Endothelial cell of umbilical vein (primary cell): Measurements from ENCODE around the gene DNAJB8. TPM values are rescaled to one million over a fixed set of nuclear protein-coding genes. Genes with fewer than 3 reads are reported as not detected.

Source experiments
- BruUV-seq: library from RNA; stranded (reverse); fragments of 400-500 nt; replicated peaks from 2 replicates; lab custom pipeline; 2021; lab: Mats Ljungman, UMichigan
- CTCF ChIA-PET: fragments of 300-600, 350-600 bp; sonication (Branson Sonifier 250); formaldehyde crosslinking; loops from one replicate; lab custom pipeline; 2021; ENCODE audit warnings: antibody characterized with exemption, inconsistent platforms; lab: Charles Lee
- POLR2A ChIA-PET: fragments of 300-600, 350-600 bp; sonication (Branson Sonifier 250); formaldehyde crosslinking; loops from one replicate; lab custom pipeline; 2021; ENCODE audit warnings: antibody characterized with exemption, inconsistent platforms; lab: Charles Lee
- DNase-seq: peaks from one replicate; pipeline ENCODE4 v3.0.0-alpha.2; 2011; ENCODE audit warnings: low read depth, low spot score
- FAIRE-seq: peaks from 2 replicates; lab custom pipeline; 2011; peaks lifted over from hg19 to GRCh38; lab: Jason Lieb, UNC
- H2AFZ ChIP-seq: 2 replicates; pipeline ENCODE4 v1.6.0; 2012; ENCODE audit warnings: low read depth, low read length, control low read depth, inconsistent platforms
- H3K27ac ChIP-seq: 2 replicates; pipeline ENCODE4 v1.5.1; 2011; ENCODE audit warnings: low read depth, mild to moderate bottlenecking, control low read depth, low read length, moderate library complexity; ENCODE audit not compliant: insufficient read depth
- H3K27me3 ChIP-seq, 2 experiments: 2 replicates each; pipeline versions ENCODE4 v1.6.0 to v1.6.1; 2011; ENCODE audit warnings: low read length in 2 of 2, mixed read lengths in 1 of 2; ENCODE audit not compliant: control insufficient read depth in 2 of 2, insufficient read depth in 2 of 2
- H3K36me3 ChIP-seq, 2 experiments: 2 replicates in 1 of 2; 3 replicates in 1 of 2; pipeline ENCODE4 v1.5.1; 2011; ENCODE audit warnings: low read length in 2 of 2, mild to moderate bottlenecking in 1 of 2, moderate library complexity in 1 of 2; ENCODE audit not compliant: control insufficient read depth in 2 of 2, insufficient read depth in 2 of 2; ENCODE audit errors: extremely low read depth in 1 of 2
- H3K4me1 ChIP-seq: 3 replicates; pipeline ENCODE4 v1.5.1; 2011; ENCODE audit warnings: mild to moderate bottlenecking, low read length; ENCODE audit not compliant: control insufficient read depth, insufficient read depth; ENCODE audit errors: extremely low read depth
- H3K4me2 ChIP-seq: 2 replicates; pipeline ENCODE4 v1.6.1; 2011; ENCODE audit warnings: low read length, control low read depth, mixed read lengths; ENCODE audit not compliant: insufficient read depth
- H3K4me3 ChIP-seq, 3 experiments: fragments of 200-600 bp in 1 of 3; sonication (generic), shearing (Covaris generic) in 1 of 3; replicated peaks in 1 of 3; 2 replicates each; pipeline ENCODE4 v1.5.1; 2011 to 2016; ENCODE audit warnings: control low read depth in 3 of 3, low read length in 3 of 3, mild to moderate bottlenecking in 2 of 3, inconsistent platforms in 1 of 3, low read depth in 1 of 3, moderate library complexity in 1 of 3; ENCODE audit not compliant: insufficient read depth in 1 of 3
- H3K79me2 ChIP-seq: 2 replicates; pipeline ENCODE4 v1.6.0; 2012; ENCODE audit warnings: low read length, inconsistent platforms; ENCODE audit not compliant: control insufficient read depth, insufficient read depth
- H3K9ac ChIP-seq: replicated peaks from 2 replicates; pipeline ENCODE3; 2011; ENCODE audit warnings: low read length, control low read depth; ENCODE audit not compliant: insufficient read depth; ENCODE audit errors: extremely low read depth
- H3K9me1 ChIP-seq: replicated peaks from 3 replicates; pipeline ENCODE4 v1.6.0; 2011; ENCODE audit warnings: mild to moderate bottlenecking, low read length; ENCODE audit not compliant: control insufficient read depth, insufficient read depth; ENCODE audit errors: extremely low read depth
- H3K9me3 ChIP-seq: replicated peaks from 2 replicates; pipeline ENCODE4 v1.5.1; 2012; ENCODE audit warnings: low read length, inconsistent platforms; ENCODE audit not compliant: control insufficient read depth, insufficient read depth
- H4K20me1 ChIP-seq: replicated peaks from 2 replicates; pipeline ENCODE3; 2011; ENCODE audit warnings: mild to moderate bottlenecking, low read length; ENCODE audit not compliant: control insufficient read depth, insufficient read depth; ENCODE audit errors: extremely low read depth
- EZH2 ChIP-seq: IDR thresholded peaks from 2 replicates; pipeline ENCODE4 v1.6.1; 2012; ENCODE audit warnings: borderline replicate concordance, low read depth, mild to moderate bottlenecking, moderate library complexity, low read length, inconsistent platforms; ENCODE audit not compliant: severe bottlenecking
- FOS ChIP-seq: IDR thresholded peaks from 2 replicates; pipeline ENCODE4 v1.6.1; 2011; ENCODE audit warnings: mild to moderate bottlenecking, low read length, moderate library complexity, borderline replicate concordance; ENCODE audit not compliant: insufficient read depth
- GATA2 ChIP-seq: IDR thresholded peaks from 2 replicates; pipeline ENCODE4 v1.7.0; 2011; ENCODE audit warnings: low read depth, mild to moderate bottlenecking, moderate library complexity, mixed read lengths, low read length; ENCODE audit not compliant: insufficient read length, insufficient read depth
- JUN ChIP-seq: IDR thresholded peaks from 2 replicates; pipeline ENCODE4 v1.6.1; 2011; ENCODE audit warnings: borderline replicate concordance, low read depth; ENCODE audit not compliant: insufficient read length, insufficient read depth
- MYC ChIP-seq: IDR thresholded peaks from one replicate; pipeline ENCODE4 v1.6.1; 2011; ENCODE audit warnings: mild to moderate bottlenecking, low read depth, low read length
- POLR2A ChIP-seq: IDR thresholded peaks from 2 replicates; pipeline ENCODE4 v1.6.1; 2012; ENCODE audit warnings: low read depth, mild to moderate bottlenecking, control low read depth, low read length
- POLR2AphosphoS5 ChIP-seq: IDR thresholded peaks from 2 replicates; pipeline ENCODE4 v1.6.1; 2012; ENCODE audit warnings: low read depth, mild to moderate bottlenecking, control low read depth, low read length, moderate library complexity; ENCODE audit not compliant: insufficient read depth
- dilution Hi-C: fragments of 300-500 bp; cut with MboI; formaldehyde crosslinking; loops from one replicate; pipeline ENCODE4 v1.15.0; 2019; ENCODE audit warnings: low sequenced_read_pairs; ENCODE audit not compliant: extremely low pct_ligation_motif_present
- intact Hi-C: fragments of 100-400 bp; cut with micrococcal nuclease; formaldehyde crosslinking; loops from one replicate; pipeline ENCODE4 v1.10.0; 2022
- polyA plus RNA-seq, 4 experiments: library from polyadenylated mRNA; depleted of rRNA in 3 of 4; stranded (reverse) in 3 of 4; unstranded in 1 of 4; fragments of >200 nt; gene quantifications; 2 replicates each; pipeline versions ENCODE4 v1.2.1 to v1.2.3, GENCODE V29; 2011 to 2012; ENCODE audit warnings: missing spikeins in 1 of 4
- total RNA-seq: library from RNA; stranded (reverse); gene quantifications from 2 replicates; pipeline ENCODE4 v1.2.3, GENCODE V29; 2021
- TF ChIP-seq, protein P1 (sequence below), 2 donors: IDR thresholded peaks; 1 replicate in 1 of 2; 2 replicates in 1 of 2; pipeline ENCODE4 v1.5.1; 2011; ENCODE audit warnings: low read length in 2 of 2, mild to moderate bottlenecking in 2 of 2, moderate library complexity in 2 of 2, control low read depth in 1 of 2, inconsistent platforms in 1 of 2, low read depth in 1 of 2; ENCODE audit not compliant: insufficient read depth in 1 of 2; ENCODE audit errors: extremely low read depth in 1 of 2
- TF ChIP-seq, protein P2 (sequence below): IDR thresholded peaks from 2 replicates; pipeline ENCODE4 v1.6.1; 2011; ENCODE audit not compliant: insufficient read depth, insufficient read length

DNAJB8 gene
- total and polyA plus RNA-seq, 2 donors (not counting 3 experiments of a cell fraction or from before 2014, with no cell fraction given), result not detected

DNA sequence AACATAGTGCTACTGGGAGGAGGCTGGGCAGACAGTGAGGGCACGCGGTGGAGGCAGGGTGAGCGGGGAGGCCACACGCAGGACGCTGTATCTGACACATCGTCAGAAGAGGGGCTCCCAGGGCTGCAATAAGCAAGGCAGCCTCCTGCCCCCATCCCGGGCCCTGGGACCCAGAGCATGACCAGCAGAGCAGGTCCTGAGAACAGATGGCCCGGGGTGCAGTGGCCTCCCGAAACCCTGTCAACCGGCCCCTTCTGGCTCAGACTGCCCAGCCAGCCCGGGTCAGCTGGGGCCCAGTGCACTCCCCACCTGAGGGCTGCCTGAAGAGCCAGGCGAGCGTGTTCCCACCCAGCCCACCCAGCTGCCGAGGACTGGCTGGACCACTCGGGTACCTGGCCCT is 37.4 kb downstream of the DNAJB8 start:
- Histone ChIP-seq H3K4me3 (no peak overlapping the region), H2AFZ (no peak overlapping the region), H3K36me3 (no peaks in the 10 kb centered on the region), H4K20me1 (no peaks in the 10 kb centered on the region), H3K27me3 (peaks cover 20 to 22% of the 10 kb centered on the region in 2 experiments), H3K4me2 (no peak overlapping the region), H3K9ac (no peak overlapping the region), H3K27ac (no peak overlapping the region), H3K4me1 (peaks cover 3% of the 10 kb centered on the region), H3K9me3 (no peaks in the 10 kb centered on the region), H3K79me2 (no peaks in the 10 kb centered on the region), H3K9me1 (no peaks in the 10 kb centered on the region)
- no TSS peak for BruUV-seq
- DNase-seq (no peak), FAIRE-seq (no peak)
- intact Hi-C loops (no loop called here), dilution Hi-C loops (loop anchor here (25.0 kb wide), 1 partner anchor 158 kb away; no protein-coding TSS in a partner anchor)
- CTCF ChIA-PET, result interaction anchor here (1.1 to 5.4 kb wide), 2 partner anchors 68 to 144 kb away, joined by 3 to 52 read pairs; no protein-coding TSS in a partner anchor
- POLR2A ChIA-PET, result no interaction called here
- TF ChIP-seq MYC, result no peak
- no peak for TF ChIP-seq POLR2A
- TF ChIP-seq, protein P1, sequence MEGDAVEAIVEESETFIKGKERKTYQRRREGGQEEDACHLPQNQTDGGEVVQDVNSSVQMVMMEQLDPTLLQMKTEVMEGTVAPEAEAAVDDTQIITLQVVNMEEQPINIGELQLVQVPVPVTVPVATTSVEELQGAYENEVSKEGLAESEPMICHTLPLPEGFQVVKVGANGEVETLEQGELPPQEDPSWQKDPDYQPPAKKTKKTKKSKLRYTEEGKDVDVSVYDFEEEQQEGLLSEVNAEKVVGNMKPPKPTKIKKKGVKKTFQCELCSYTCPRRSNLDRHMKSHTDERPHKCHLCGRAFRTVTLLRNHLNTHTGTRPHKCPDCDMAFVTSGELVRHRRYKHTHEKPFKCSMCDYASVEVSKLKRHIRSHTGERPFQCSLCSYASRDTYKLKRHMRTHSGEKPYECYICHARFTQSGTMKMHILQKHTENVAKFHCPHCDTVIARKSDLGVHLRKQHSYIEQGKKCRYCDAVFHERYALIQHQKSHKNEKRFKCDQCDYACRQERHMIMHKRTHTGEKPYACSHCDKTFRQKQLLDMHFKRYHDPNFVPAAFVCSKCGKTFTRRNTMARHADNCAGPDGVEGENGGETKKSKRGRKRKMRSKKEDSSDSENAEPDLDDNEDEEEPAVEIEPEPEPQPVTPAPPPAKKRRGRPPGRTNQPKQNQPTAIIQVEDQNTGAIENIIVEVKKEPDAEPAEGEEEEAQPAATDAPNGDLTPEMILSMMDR (IDR thresholded peaks at IDR 0.05; ENCODE audit: extremely low read depth in 1 of 2, insufficient read depth in 1 of 2, low read depth in 1 of 2, low read length in 2 of 2), result no peak
- TF ChIP-seq JUN, result no peak
- no peak for TF ChIP-seq POLR2AphosphoS5
- no peak for TF ChIP-seq GATA2
- no peak for TF ChIP-seq FOS
- TF ChIP-seq, protein P2, sequence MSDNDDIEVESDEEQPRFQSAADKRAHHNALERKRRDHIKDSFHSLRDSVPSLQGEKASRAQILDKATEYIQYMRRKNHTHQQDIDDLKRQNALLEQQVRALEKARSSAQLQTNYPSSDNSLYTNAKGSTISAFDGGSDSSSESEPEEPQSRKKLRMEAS, result no peak
- no peak for TF ChIP-seq EZH2
